Transverse colon (tissue), 3 donors: Measurements from ENCODE around the gene HRH2.

Source experiments
- EP300 ChIP-seq: sonication (generic); formaldehyde crosslinking; IDR thresholded peaks from one replicate; pipeline ENCODE4 v1.6.1; 2017; ENCODE audit warnings: antibody characterized with exemption, low read depth
- POLR2A ChIP-seq: fragments of 450-650 bp; IDR thresholded peaks from one replicate; pipeline ENCODE4 v1.6.1; 2016; ENCODE audit warnings: antibody characterized with exemption, mild to moderate bottlenecking, moderate library complexity
- POLR2AphosphoS5 ChIP-seq, 3 donors: sonication (generic); formaldehyde crosslinking; IDR thresholded peaks; one replicate each; pipeline ENCODE4 v1.6.1; 2016; ENCODE audit warnings: antibody characterized with exemption in 3 of 3

- TF ChIP-seq POLR2AphosphoS5 (IDR thresholded peaks at IDR 0.05) (no peak), EP300 (no peak), POLR2A (no peak)
These were observed 76.6 kb downstream of the HRH2 start for GRCh38 chr5:175734501-175734900.
